Measurements from ENCODE around the gene RNF167. TPM values are rescaled to one million over a fixed set of nuclear protein-coding genes. Genes with fewer than 3 reads are reported as not detected.
A peak's percentile ranks its signal among the peaks of the same experiment; 100 is the strongest.
"Not testable (repeated sequence)": the region's sequence is repeated elsewhere in the genome, so short reads cannot be mapped to it uniquely, and the experiment has no call there.

RNF167 gene
- total RNA-seq, 1 experiment from 2014 or later: 87.6 TPM

DNA sequence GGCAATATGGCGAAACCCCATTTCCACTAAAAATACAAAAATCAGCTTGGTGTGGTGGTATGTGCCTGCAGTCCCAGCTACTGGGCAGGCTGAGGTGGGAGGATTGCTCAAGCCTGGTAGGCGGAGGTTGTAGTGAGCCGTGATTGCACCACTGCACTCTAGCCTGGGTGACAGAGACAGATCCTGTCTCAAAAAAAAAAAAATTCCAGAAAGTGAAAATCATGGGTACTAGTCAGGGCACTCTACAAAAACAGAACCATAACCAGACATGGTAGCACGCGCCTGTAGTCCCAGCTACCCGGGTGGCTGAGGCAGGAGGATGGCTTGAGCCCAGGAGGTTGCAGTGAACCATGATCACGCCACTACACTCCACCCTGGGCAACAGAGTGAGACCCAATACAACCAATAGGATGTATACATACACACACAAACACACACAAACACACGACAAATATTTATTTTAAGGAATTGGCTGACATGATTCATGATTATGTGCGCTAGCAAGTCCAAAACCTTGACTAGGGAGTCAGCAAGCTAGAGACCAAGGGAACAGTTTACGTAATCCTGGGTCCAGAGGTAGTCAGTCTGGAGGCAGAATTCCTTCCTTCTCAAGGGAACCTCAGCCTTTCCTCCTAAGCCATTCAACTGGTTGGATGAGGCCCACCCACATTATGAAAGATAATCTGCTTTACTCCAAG lies 19.6 kb upstream of the RNF167 start:
- no peaks in the 10 kb centered on the region for H3K27me3 ChIP-seq (ENCODE audit: control insufficient read depth, insufficient read depth, low read length)
- no peak for DNase-seq
- no peak overlapping the region for H3K4me3 ChIP-seq (ENCODE audit: insufficient read depth, low read depth, low read length)
- H3K36me3 ChIP-seq (replicated peaks; ENCODE audit: control insufficient read depth, insufficient read depth, low read length): no peaks in the 10 kb centered on the region

DNA sequence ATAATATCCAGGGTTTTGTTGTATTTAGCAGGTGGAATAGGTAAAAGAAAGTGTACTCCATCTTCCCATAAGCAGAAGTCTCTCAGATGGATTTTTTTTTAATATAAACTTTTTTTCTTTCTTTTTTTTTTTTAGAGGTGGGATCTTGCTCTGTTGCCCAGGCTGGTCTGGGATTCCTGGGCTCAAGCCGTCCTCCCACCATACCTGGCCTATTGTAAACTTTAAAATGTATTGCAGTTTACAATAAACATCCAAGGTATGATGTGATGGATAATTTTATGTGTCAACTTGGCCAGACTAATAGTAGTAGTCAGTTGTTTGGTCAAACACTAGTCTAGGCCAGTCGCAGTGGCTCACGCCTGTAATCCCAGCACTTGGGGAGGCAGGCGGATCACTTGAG lies 18.7 kb upstream of the RNF167 start:
- no peak for DNase-seq
- Histone ChIP-seq H3K4me3 (ENCODE audit: insufficient read depth, low read depth, low read length) (no peak overlapping the region), H3K27me3 (ENCODE audit: control insufficient read depth, insufficient read depth, low read length) (no peaks in the 10 kb centered on the region), H3K36me3 (replicated peaks; ENCODE audit: control insufficient read depth, insufficient read depth, low read length) (no peaks in the 10 kb centered on the region)

DNA sequence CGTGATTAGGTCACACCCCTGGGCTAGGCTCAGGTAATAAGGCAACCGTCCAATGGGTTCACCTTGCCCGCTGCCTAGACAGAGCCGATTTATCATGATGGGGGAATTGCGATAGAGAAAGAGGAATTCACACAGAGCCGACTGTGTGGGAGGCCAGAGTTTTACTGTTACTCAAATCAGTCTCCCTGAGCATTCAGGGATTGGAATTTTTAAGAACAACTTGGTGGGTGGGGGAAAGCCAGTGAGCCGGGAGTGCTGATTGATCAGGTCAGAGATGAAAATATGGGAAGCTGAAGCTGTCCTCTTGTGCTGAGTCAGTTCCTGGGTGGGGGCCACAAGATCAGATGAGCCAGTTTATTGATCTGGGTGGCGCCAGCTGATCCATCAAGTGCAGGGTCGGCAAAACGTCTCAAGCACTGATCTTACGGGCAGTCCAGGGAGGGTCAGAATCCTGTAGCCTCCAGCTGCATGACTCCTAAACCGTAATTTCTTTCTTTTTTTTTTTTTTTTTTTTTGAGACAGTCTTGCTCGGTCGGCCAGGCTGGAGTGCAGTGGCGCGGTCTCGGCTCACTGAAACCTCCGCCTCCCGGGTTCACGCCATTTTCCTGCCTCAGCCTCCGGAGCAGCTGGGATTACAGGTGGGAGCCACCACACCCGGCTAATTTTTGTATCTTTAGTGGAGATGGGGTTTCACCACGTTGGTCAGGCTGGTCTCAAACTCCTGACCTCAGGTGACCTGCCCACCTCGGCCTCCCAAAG lies 13.3 kb upstream of the RNF167 start:
- not testable (repeated sequence) for H3K36me3 ChIP-seq (replicated peaks; ENCODE audit: control insufficient read depth, insufficient read depth, low read length); DNase-seq; H3K27me3 ChIP-seq (ENCODE audit: control insufficient read depth, insufficient read depth, low read length); H3K4me3 ChIP-seq (ENCODE audit: insufficient read depth, low read depth, low read length)

DNA sequence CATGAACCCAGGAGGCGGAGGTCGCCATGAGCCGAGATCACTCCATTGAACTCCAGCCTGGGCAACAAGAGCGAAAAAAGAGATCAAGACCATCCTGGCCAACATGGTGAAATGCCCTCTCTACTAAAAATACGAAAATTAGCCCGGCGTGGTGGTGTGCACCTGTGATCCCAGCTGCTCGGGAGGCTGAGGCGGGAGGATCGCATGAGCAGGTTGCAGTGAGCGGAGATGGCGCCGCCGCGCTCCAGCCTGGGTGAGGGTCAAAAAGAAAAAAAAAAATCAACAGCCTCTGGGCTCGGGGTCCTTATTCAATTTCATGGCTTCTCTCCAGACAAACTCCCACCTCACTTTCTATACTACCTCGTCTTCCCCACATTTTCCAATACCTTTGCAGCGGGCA lies 11.2 kb upstream of the RNF167 start:
- no peaks in the 10 kb centered on the region for H3K36me3 ChIP-seq (replicated peaks; ENCODE audit: control insufficient read depth, insufficient read depth, low read length)
- no peak overlapping the region for H3K4me3 ChIP-seq (ENCODE audit: insufficient read depth, low read depth, low read length)
- DNase-seq: no peak
- H3K27me3 ChIP-seq (ENCODE audit: control insufficient read depth, insufficient read depth, low read length): no peaks in the 10 kb centered on the region

DNA sequence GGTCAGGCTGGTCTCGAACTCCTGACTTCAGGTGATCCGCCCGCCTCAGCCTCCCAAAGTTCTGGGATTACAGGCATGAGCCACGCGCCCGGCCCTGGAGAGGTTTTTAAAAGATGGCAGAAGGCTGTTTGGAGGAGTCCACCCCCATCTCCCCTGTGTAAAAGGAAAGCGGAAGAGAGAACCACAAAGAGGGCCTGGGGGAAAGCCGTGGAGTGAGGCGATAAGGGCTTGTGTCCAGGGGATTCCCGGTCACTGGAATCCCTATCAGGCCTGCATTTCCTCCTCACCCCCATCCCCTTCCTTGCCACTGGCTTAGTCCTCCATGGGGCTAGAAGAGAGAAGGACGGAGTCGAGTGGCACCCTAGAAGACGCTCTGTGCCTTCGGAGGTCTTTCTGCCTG lies 8.1 kb upstream of the RNF167 start, which contains the start of gene GP1BA:
Gene GP1BA (plus strand): TSS at position 315 of the 400 bp plus-strand sequence. CDS start 328 bp downstream, outside the sequence.
- no peak for DNase-seq
- Histone ChIP-seq H3K4me3 (ENCODE audit: insufficient read depth, low read depth, low read length) (no peak within 1 kb of the TSS), H3K27me3 (ENCODE audit: control insufficient read depth, insufficient read depth, low read length) (no peaks in the 10 kb centered on the region), H3K36me3 (replicated peaks; ENCODE audit: control insufficient read depth, insufficient read depth, low read length) (no peaks in the 10 kb centered on the region; the same call in 1 of the 2 replicates)

DNA sequence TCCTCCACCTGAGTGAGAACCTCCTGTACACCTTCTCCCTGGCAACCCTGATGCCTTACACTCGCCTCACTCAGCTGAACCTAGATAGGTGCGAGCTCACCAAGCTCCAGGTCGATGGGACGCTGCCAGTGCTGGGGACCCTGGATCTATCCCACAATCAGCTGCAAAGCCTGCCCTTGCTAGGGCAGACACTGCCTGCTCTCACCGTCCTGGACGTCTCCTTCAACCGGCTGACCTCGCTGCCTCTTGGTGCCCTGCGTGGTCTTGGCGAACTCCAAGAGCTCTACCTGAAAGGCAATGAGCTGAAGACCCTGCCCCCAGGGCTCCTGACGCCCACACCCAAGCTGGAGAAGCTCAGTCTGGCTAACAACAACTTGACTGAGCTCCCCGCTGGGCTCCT lies 7.3 kb upstream of the RNF167 start:
- Histone ChIP-seq H3K36me3 (replicated peaks; ENCODE audit: control insufficient read depth, insufficient read depth, low read length) (peaks cover 6% of the 10 kb centered on the region), H3K4me3 (ENCODE audit: insufficient read depth, low read depth, low read length) (no peak overlapping the region), H3K27me3 (ENCODE audit: control insufficient read depth, insufficient read depth, low read length) (no peaks in the 10 kb centered on the region)
- DNase-seq: no peak

DNA sequence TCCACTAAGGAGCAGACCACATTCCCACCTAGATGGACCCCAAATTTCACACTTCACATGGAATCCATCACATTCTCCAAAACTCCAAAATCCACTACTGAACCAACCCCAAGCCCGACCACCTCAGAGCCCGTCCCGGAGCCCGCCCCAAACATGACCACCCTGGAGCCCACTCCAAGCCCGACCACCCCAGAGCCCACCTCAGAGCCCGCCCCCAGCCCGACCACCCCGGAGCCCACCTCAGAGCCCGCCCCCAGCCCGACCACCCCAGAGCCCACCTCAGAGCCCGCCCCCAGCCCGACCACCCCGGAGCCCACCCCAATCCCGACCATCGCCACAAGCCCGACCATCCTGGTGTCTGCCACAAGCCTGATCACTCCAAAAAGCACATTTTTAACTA lies 6.4 kb upstream of the RNF167 start:
- Histone ChIP-seq H3K27me3 (ENCODE audit: control insufficient read depth, insufficient read depth, low read length) (no peaks in the 10 kb centered on the region), H3K36me3 (replicated peaks; ENCODE audit: control insufficient read depth, insufficient read depth, low read length) (peaks cover 10% of the 10 kb centered on the region), H3K4me3 (ENCODE audit: insufficient read depth, low read depth, low read length) (no peak overlapping the region)
- DNase-seq: peak; percentile 38

DNA sequence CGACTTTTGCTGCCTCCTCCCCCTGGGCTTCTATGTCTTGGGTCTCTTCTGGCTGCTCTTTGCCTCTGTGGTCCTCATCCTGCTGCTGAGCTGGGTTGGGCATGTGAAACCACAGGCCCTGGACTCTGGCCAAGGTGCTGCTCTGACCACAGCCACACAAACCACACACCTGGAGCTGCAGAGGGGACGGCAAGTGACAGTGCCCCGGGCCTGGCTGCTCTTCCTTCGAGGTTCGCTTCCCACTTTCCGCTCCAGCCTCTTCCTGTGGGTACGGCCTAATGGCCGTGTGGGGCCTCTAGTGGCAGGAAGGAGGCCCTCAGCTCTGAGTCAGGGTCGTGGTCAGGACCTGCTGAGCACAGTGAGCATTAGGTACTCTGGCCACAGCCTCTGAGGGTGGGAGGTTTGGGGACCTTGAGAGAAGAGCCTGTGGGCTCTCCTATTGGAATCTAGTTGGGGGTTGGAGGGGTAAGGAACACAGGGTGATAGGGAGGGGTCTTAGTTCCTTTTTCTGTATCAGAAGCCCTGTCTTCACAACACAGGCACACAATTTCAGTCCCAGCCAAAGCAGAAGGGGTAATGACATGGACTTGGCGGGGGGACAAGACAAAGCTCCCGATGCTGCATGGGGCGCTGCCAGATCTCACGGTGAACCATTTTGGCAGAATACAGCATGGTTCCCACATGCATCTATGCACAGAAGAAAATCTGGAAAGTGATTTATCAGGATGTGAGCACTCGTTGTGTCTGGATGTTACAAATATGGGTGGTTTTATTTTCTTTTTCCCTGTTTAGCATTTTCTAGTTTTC lies 5.7 kb upstream of the RNF167 start:
- no peak overlapping the region for H3K4me3 ChIP-seq (ENCODE audit: insufficient read depth, low read depth, low read length)
- DNase-seq: peak; percentile 84
- H3K36me3 ChIP-seq (replicated peaks; ENCODE audit: control insufficient read depth, insufficient read depth, low read length): peaks cover 10% of the 10 kb centered on the region
- no peaks in the 10 kb centered on the region for H3K27me3 ChIP-seq (ENCODE audit: control insufficient read depth, insufficient read depth, low read length)

DNA sequence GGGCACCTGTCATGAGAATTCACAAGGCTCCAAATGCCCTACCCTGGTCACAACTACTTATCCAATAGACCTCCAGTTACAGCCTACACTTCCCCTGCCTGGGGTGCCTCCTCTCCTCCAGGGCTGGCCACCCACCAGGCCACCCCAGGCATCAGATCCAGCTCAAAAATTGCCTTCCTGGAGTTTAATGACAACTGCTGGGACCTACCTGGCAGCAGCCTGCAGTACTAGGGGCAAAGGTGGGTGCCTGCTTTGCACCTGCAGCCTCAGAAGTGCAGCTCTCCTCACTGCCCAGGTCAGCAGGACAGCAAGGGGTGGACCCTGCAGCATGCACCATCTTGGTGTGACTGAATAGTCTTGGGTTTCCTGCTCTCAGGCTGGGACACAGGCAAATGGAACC lies 4.4 kb upstream of the RNF167 start:
- Histone ChIP-seq H3K36me3 (replicated peaks; ENCODE audit: control insufficient read depth, insufficient read depth, low read length) (peaks cover 10% of the 10 kb centered on the region), H3K4me3 (ENCODE audit: insufficient read depth, low read depth, low read length) (no peak overlapping the region), H3K27me3 (ENCODE audit: control insufficient read depth, insufficient read depth, low read length) (no peaks in the 10 kb centered on the region)
- DNase-seq: no peak

DNA sequence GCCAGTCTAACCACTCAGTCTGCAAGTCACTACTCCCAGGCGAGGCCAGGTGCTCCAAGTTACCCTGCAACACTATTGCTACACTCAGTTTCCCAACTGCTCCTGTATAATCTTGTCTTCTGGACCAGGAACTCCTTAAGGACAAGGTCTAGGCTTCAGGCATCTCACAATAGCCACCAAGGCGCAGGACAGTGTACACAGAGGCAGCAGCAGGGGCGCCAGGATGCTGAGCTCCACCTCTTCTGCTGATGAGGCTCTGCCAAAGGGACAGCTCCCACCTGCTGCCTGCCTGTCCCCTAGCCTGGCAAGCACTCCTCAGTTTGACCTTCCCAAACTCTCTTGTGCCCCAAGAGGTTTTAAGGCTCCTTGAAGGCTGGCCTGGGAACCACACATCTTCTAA lies 3.6 kb upstream of the RNF167 start:
- Histone ChIP-seq H3K27me3 (ENCODE audit: control insufficient read depth, insufficient read depth, low read length) (no peaks in the 10 kb centered on the region), H3K36me3 (replicated peaks; ENCODE audit: control insufficient read depth, insufficient read depth, low read length) (peaks cover 10% of the 10 kb centered on the region)

DNA sequence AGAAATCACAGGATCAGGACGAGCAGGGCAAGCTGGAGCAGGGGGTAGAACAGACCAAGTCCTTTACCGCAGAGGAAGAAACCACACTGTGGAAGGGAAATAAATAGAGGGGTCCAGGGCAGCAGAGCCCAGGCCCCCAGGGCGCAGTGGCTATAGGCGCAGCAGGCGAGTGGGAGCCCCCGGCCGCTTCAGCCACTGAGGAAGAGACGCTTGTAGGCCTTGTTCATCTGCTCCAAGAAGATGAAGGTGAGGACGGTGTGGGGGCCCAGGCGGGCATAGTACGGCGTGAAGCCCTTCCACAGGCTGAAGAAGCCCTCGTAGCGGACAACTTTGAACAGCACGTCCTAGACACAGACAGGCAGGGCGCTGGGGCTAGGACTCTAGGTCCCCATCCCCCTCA lies 2.5 kb upstream of the RNF167 start:
- no peaks in the 10 kb centered on the region for H3K27me3 ChIP-seq (ENCODE audit: control insufficient read depth, insufficient read depth, low read length)
- DNase-seq: no peak
- H3K4me3 ChIP-seq (ENCODE audit: insufficient read depth, low read depth, low read length): no peak overlapping the region
- H3K36me3 ChIP-seq (replicated peaks; ENCODE audit: control insufficient read depth, insufficient read depth, low read length): peaks cover 16% of the 10 kb centered on the region

More for the DNA sequence above, 3.6 kb upstream of the RNF167 start:
- peak; percentile 13 for DNase-seq
- H3K4me3 ChIP-seq (ENCODE audit: insufficient read depth, low read depth, low read length): no peak overlapping the region

DNA sequence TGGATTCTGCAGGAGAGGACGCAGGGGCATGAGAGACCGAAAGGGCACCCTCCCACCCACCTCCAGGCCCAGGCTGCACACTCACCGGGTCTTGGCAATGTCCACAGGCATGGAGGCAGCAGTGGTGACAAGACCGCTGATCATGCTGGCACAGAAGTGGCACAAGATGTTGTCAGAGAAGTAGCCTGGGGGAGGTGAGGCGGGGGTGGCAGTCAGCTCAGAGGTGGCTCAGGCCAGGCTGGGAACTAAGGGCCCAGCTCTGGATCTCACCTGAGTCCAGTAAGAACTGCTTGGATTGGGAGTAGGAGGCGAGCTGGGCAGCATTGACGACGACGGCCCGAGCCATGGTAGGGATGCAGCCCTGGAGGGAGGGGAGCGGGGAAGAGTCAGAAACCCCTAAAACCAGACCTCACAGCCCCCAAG lies 2.0 kb upstream of the RNF167 start:
- Histone ChIP-seq H3K27me3 (ENCODE audit: control insufficient read depth, insufficient read depth, low read length) (no peaks in the 10 kb centered on the region), H3K4me3 (ENCODE audit: insufficient read depth, low read depth, low read length) (no peak overlapping the region), H3K36me3 (replicated peaks; ENCODE audit: control insufficient read depth, insufficient read depth, low read length) (peaks cover 21% of the 10 kb centered on the region)
- DNase-seq: peak; percentile 36

DNA sequence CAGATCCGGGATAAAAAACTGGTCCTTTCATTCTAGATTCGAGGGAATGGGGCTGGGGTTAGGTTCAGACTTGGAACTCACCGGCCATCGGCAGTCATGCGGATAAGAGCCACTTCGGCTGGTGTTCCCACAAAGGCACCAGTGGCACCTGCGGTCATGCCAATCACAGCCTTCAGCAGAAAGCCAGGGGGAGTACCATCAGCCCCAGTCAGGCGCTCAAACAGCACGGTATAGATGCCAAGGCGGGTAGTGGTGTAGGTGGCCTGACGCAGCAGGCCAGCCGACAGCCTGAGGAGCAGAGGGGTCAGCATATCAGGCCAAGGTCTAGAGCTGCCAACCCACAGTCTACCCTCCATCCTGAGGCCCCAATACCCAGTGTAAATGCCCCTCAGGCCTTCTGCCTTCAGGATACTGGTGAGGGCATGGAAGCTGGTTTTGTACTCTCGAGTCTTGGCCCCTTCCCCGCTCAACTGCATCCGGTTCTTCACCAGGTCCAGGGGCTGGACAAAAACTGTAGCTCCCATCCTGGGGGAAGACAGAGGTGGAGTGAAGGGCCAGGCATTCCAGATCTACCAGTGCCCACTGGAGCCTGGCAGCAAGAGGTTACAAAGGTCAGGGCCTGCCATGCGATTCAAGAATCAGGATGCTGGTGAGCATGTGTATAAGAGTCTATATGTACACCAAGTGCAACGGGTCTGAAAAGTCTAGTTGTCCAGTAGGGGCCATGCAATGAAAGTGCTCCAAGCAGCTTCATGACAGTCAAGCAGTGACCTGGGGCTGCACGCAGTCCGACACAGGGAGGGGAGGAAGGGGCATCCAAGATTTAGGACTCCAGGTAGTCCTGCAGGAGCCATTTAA lies 1.2 kb upstream of the RNF167 start:
- peak; percentile 37 for DNase-seq
- Histone ChIP-seq H3K4me3 (ENCODE audit: insufficient read depth, low read depth, low read length) (peak overlapping the region; percentile 89), H3K27me3 (ENCODE audit: control insufficient read depth, insufficient read depth, low read length) (no peaks in the 10 kb centered on the region), H3K36me3 (replicated peaks; ENCODE audit: control insufficient read depth, insufficient read depth, low read length) (peaks cover 25% of the 10 kb centered on the region)

DNA sequence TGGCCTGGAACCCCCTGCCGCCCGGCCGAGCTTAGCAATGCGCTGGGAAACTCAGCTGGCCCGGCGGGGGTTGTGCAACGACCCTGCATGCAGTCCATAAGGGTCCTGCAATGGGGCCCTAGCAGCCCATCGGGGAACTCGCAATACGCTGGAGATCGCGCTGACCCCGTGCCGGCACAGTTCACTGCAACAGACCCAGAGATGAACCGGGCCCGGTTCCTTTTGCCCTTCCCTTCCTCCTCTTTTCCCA lies 597 bp upstream of the RNF167 start:
- DNase-seq: no peak
- Histone ChIP-seq H3K36me3 (replicated peaks; ENCODE audit: control insufficient read depth, insufficient read depth, low read length) (peaks cover 25% of the 10 kb centered on the region), H3K27me3 (ENCODE audit: control insufficient read depth, insufficient read depth, low read length) (no peaks in the 10 kb centered on the region), H3K4me3 (ENCODE audit: insufficient read depth, low read depth, low read length) (peak overlapping the region; percentile 89)
